ENCODE data around the gene PROX2.

- no peak for TF ChIP-seq EZH2 (IDR thresholded peaks at IDR 0.05; ENCODE audit: borderline replicate concordance, low read length)
- no peak for TF ChIP-seq CTCF (IDR thresholded peaks at IDR 0.05; ENCODE audit: low read length)
These were observed 36.9 kb upstream of the PROX2 start for GRCh38 chr14:74912801-74913200.

All from OCI-LY1 (cell line).